SK-N-SH treated with all-trans-retinoic acid at 6 μM for 48 hours (cell line): Measurements from ENCODE around the gene OGDHL.
"Not testable (repeated sequence)": the region's sequence is repeated elsewhere in the genome, so short reads cannot be mapped to it uniquely, and the experiment has no call there.

ENCODE experiments used
- ARNTL ChIP-seq: fragments of 450-650 bp; formaldehyde crosslinking; IDR thresholded peaks from 2 replicates; pipeline ENCODE4 v1.5.0; 2020; ENCODE audit warnings: low read depth, mild to moderate bottlenecking, moderate library complexity, borderline replicate concordance
- GLIS3 ChIP-seq: fragments of 250-450 bp; sonication (Bioruptor Pico); IDR thresholded peaks from 2 replicates; pipeline ENCODE4 v1.5.0; 2020; ENCODE audit warnings: mild to moderate bottlenecking, moderate library complexity
- ISL1 ChIP-seq: fragments of 250-450 bp; sonication (Bioruptor Pico); IDR thresholded peaks from 2 replicates; pipeline ENCODE4 v2.1.2; 2022; ENCODE audit warnings: mild to moderate bottlenecking, moderate library complexity
- PATZ1 ChIP-seq: fragments of 250-450 bp; sonication (Bioruptor Pico); IDR thresholded peaks from 2 replicates; pipeline ENCODE4 v1.8.0; 2020; ENCODE audit warnings: mild to moderate bottlenecking, moderate library complexity, borderline replicate concordance
- PPARA ChIP-seq: fragments of 250-450 bp; sonication (Bioruptor Pico); IDR thresholded peaks from 2 replicates; pipeline ENCODE4 v1.5.0; 2020; ENCODE audit warnings: mild to moderate bottlenecking, borderline replicate concordance
- RARB ChIP-seq: fragments of 250-450 bp; sonication (Bioruptor Pico); IDR thresholded peaks from 2 replicates; pipeline ENCODE4 v1.8.0; 2021; ENCODE audit warnings: mild to moderate bottlenecking, moderate library complexity
- ZC3H10 ChIP-seq: fragments of 250-450 bp; sonication (Bioruptor Pico); IDR thresholded peaks from 2 replicates; pipeline ENCODE4 v1.5.1; 2021; ENCODE audit warnings: mild to moderate bottlenecking, moderate library complexity
- ZFP30 ChIP-seq: fragments of 450-650 bp; formaldehyde crosslinking; IDR thresholded peaks from 2 replicates; pipeline ENCODE4 v1.5.0; 2022; ENCODE audit warnings: mild to moderate bottlenecking, moderate library complexity
- ZNF565 ChIP-seq: fragments of 450-650 bp; formaldehyde crosslinking; conservative IDR thresholded peaks from 2 replicates; pipeline ENCODE4 v1.5.0; 2020; ENCODE audit warnings: low read depth, mild to moderate bottlenecking, moderate library complexity
- ZNF8 ChIP-seq: fragments of 450-650 bp; formaldehyde crosslinking; IDR thresholded peaks from 2 replicates; pipeline ENCODE4 v1.5.0; 2020; ENCODE audit warnings: mild to moderate bottlenecking, moderate library complexity
- TF ChIP-seq, protein P1 (sequence below): fragments of 250-450 bp; sonication (Bioruptor Pico); IDR thresholded peaks from 2 replicates; pipeline ENCODE4 v1.5.1; 2020; ENCODE audit warnings: low read depth, mild to moderate bottlenecking, moderate library complexity
- TF ChIP-seq, protein P2 (sequence below): fragments of 250-450 bp; sonication (Bioruptor Pico); IDR thresholded peaks from 2 replicates; pipeline ENCODE4 v1.5.0; 2020; ENCODE audit warnings: mild to moderate bottlenecking, moderate library complexity

GRCh38 chr10:49715157-49715556 is 47.0 kb downstream of the OGDHL start:
- TF ChIP-seq ZC3H10; ISL1 (CRISPR knock-in tag); ARNTL (CRISPR knock-in tag); PPARA (CRISPR knock-in tag); PATZ1; ZNF565 (CRISPR knock-in tag); GLIS3 (CRISPR knock-in tag); ZFP30 (CRISPR knock-in tag); ZNF8 (CRISPR knock-in tag); RARB (CRISPR knock-in tag): not testable (repeated sequence)
- TF ChIP-seq, protein P1, sequence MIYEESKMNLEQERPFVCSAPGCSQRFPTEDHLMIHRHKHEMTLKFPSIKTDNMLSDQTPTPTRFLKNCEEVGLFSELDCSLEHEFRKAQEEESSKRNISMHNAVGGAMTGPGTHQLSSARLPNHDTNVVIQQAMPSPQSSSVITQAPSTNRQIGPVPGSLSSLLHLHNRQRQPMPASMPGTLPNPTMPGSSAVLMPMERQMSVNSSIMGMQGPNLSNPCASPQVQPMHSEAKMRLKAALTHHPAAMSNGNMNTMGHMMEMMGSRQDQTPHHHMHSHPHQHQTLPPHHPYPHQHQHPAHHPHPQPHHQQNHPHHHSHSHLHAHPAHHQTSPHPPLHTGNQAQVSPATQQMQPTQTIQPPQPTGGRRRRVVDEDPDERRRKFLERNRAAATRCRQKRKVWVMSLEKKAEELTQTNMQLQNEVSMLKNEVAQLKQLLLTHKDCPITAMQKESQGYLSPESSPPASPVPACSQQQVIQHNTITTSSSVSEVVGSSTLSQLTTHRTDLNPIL (CRISPR knock-in tag), result not testable (repeated sequence)
- TF ChIP-seq, protein P2, sequence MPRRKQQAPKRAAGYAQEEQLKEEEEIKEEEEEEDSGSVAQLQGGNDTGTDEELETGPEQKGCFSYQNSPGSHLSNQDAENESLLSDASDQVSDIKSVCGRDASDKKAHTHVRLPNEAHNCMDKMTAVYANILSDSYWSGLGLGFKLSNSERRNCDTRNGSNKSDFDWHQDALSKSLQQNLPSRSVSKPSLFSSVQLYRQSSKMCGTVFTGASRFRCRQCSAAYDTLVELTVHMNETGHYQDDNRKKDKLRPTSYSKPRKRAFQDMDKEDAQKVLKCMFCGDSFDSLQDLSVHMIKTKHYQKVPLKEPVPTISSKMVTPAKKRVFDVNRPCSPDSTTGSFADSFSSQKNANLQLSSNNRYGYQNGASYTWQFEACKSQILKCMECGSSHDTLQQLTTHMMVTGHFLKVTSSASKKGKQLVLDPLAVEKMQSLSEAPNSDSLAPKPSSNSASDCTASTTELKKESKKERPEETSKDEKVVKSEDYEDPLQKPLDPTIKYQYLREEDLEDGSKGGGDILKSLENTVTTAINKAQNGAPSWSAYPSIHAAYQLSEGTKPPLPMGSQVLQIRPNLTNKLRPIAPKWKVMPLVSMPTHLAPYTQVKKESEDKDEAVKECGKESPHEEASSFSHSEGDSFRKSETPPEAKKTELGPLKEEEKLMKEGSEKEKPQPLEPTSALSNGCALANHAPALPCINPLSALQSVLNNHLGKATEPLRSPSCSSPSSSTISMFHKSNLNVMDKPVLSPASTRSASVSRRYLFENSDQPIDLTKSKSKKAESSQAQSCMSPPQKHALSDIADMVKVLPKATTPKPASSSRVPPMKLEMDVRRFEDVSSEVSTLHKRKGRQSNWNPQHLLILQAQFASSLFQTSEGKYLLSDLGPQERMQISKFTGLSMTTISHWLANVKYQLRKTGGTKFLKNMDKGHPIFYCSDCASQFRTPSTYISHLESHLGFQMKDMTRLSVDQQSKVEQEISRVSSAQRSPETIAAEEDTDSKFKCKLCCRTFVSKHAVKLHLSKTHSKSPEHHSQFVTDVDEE (CRISPR knock-in tag), result not testable (repeated sequence)
